ENCODE results near the gene RAB6B. TPM values are rescaled to one million over a fixed set of nuclear protein-coding genes. Genes with fewer than 3 reads are reported as not detected.
A peak's percentile ranks its signal among the peaks of the same experiment; 100 is the strongest.

Gene RAB6B
- total RNA-seq, 1 donor from 2014 or later: 2.2 TPM

DNA sequence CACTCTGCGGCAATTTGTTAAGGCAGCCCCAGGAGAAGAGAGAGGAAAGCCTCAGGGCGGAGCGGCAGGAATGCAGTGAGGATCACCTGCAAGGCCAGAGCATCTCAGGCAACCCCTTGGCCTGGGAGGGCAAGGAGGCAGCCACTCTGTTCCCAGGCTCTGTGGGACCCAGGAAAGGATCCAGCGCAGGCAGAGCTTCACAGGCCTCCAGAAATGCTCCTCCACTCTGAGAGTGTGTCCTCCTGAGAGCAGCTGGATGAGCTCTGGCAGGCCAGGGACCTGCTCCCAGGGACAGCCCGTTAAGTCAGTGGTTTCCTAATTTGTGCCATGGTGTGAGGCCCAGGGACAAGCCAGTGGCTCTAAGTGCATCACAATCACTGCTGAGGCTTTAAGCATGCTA lies 35.2 kb downstream of the RAB6B start:
- no peak for DNase-seq (ENCODE audit: low read depth in 2 of 2)

GRCh38 chr3:133859381-133860234 lies 36.1 kb downstream of the RAB6B start:
- no peak for DNase-seq (ENCODE audit: low read depth in 2 of 2)

- DNase-seq (ENCODE audit: low read depth in 2 of 2): no peak
Observed at GRCh38 chr3:133857767-133858166, 37.9 kb downstream of the RAB6B start.

- no peak for DNase-seq (ENCODE audit: low read depth in 2 of 2)
Observed at GRCh38 chr3:133856316-133856715, 39.4 kb downstream of the RAB6B start.

DNA sequence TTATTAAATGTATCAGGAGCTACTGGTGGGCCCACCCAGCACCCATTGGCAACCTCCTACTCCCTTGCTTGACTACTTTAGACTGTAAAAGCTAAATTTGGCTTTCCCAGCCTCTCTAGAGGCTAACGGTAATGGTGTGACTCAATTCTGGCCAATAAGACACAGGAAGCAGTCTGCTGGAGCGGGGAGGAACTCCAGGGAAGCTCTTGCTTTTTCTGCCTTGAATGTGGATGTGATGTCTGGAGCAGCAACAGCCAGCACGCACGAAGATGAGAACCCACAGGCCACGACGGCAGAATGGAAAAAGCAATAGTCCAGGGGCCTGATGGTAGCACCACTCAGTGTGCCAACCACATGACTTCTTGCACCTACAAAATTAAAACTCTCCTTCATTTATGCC lies 39.9 kb downstream of the RAB6B start:
- DNase-seq (ENCODE audit: low read depth in 2 of 2): peak in 1 of 2 donors; percentile 26

DNA sequence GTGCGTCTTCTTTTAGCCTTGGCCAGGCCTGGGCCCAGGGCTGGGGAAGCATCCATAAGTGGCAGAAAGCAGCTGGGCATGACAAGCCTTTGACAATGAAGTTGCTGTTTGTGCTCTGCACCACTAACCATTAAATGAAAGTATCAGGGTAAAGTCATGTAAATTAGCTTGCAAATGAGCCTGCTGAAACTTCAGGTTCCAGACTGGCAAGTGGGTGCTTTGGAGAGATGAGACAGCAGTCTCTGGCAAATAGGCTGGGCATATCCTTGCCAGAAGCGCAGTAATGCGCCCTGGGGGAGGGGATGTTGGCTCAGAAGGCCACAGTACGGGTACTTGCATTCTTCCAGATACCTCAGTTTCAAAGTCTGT lies 40.7 kb downstream of the RAB6B start:
- no peak for DNase-seq (ENCODE audit: low read depth in 2 of 2)

GRCh38 chr3:133854264-133855001 lies 41.2 kb downstream of the RAB6B start:
- DNase-seq (ENCODE audit: low read depth in 2 of 2): no peak

- DNase-seq (ENCODE audit: low read depth in 2 of 2): no peak
Observed at GRCh38 chr3:133853925-133854227, 41.8 kb downstream of the RAB6B start.

DNA sequence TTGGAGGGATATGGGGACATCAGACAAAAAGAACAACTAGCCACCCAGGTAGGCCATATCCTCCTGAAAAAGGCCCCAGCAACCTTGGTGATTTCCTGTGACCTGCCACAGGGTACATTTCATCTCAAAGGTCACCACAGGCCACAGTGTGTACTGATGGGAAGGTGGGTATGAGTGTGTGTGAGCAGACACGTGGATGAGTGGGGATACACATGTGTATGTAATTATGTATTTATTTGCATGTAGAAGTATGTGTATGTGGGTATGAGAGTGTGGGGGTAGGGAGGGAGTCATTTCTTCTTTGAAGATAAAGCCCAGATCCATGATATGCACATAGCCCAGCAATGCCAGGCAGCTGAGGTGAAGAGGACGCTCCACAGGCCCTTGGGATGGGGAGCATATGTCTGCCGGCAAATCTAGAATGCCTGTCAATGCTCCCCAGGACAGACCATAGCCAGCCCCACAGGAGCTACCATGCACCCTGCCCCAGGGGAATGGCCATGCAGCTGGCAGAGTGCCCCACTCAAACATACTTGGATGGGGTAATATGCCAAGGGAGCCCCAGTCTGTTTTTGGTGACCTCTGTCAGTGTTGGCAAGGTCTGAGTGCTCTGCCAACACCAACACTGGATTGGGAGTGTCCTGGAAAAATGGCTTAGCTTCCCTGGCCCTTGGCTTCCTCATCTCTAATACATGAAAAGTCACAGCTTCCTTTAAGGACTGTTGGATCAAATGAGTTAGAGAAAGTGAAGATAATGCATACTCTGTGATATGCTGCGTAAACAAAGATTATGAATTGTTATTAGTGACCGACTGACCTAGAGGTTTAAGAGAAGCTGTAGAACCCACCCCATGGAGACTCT lies 42.4 kb downstream of the RAB6B start:
- no peak for DNase-seq (ENCODE audit: low read depth in 2 of 2)

DNA sequence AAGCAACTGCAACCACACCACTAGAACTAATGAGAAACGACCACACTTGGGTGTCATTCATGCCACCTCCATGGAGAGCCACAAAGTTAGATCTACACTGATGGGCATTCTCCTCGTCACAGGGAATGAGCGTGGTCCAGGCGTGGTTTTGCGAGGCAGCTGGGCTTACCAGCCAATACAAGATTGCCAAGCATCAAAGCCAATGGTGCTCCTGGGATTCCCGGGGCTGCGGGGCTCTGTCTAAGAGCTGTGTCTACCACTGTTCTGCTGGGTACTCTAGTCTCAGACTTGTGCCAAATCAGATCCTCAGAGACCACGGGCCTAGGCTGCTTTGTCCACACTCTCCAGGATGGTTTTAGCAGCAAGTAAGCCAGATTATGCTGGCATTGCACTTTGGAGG lies 43.8 kb downstream of the RAB6B start:
- DNase-seq (ENCODE audit: low read depth in 2 of 2): no peak

GRCh38 chr3:133851266-133851906 lies 44.3 kb downstream of the RAB6B start:
- DNase-seq (ENCODE audit: low read depth in 2 of 2): no peak

DNA sequence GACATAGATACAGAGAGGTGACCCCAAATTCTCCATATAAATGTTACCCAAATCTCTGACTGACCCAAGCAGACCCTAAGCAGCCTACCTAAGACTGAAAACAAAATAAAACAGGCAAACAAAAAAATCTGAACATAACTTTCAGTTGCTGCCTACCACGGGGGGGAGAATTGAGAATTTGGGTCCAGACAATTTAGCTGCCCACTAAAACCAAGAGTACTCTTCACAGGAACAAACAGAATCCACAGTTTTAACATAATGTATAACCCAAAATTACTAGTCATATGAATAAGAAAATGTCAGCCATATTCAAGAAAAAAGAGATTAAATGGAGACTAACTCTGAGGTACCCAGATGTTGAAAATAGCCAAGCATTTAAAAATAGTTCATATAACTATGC lies 45.6 kb downstream of the RAB6B start:
- no peak for DNase-seq (ENCODE audit: low read depth in 2 of 2)

DNA sequence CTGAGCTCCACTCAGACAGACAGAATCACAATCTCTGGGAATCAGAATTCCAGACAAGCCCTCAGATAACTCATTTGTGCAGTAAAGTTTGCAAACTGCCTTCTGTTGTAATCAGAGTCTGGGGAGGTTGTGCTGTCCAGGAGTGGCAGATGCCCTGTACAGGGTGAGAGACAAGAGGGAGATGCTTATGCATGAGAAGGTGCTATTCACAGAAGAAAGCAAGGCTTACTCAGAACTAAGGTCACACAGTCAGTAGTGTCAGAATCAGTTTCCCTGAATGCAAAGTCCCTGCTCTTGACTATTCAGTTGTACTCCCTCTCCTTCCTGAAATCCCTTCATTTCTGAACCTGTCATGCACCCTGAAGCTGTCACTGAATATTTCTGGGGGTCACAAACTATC lies 46.3 kb downstream of the RAB6B start:
- no peak for DNase-seq (ENCODE audit: low read depth in 2 of 2)

- DNase-seq (ENCODE audit: low read depth in 2 of 2): no peak
Observed at GRCh38 chr3:133845127-133845526, 50.6 kb downstream of the RAB6B start.

GRCh38 chr3:133843634-133844033 lies 52.0 kb downstream of the RAB6B start:
- DNase-seq (ENCODE audit: low read depth in 2 of 2): peak in 1 of 2 donors; percentile 46

GRCh38 chr3:133842158-133842557 lies 53.5 kb downstream of the RAB6B start:
- DNase-seq (ENCODE audit: low read depth in 2 of 2): no peak

DNA sequence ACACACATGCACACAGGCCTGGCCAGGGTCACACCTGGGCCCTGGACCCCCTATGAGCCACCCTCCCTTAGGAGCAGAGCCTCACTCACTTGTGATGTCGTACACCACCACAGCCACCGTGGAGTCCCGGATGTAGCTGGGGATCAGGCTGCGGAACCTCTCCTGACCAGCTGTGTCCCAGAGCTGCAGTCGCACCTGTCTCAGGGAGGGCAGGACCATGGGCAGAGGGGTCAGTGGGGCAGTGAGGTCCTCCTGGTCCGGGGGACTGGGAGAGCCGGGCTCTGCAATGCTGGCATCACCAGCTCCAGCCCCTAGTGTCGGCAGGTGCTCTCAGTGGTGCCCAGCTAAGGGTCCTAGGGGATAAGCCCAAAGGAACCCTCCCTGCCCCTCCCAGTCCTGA lies 54.5 kb downstream of the RAB6B start:
- DNase-seq (ENCODE audit: low read depth in 2 of 2): no peak

DNA sequence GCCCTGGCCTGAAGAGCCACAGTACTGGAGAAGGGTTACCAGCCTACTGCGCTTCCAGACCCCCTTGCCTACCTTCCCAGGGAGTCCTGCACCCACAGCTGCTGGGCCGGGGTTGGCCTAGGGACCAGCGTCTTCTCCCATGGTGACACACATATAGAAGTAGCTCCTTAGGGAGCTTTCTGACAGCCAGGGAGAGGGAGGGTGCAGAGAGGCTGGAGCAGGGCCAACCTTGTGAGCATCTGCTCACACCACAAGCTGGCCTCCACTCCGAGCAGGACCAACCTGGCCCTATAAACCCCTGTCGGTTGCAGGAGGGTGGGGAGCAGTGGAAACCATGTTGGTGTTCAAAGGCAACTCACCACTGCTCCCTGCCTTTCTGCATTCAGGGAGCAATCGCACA lies 54.9 kb downstream of the RAB6B start:
- no peak for DNase-seq (ENCODE audit: low read depth in 2 of 2)

- DNase-seq (ENCODE audit: low read depth in 2 of 2): no peak
Observed at GRCh38 chr3:133840055-133840737, 55.5 kb downstream of the RAB6B start.

GRCh38 chr3:133838916-133839800 lies 56.5 kb downstream of the RAB6B start:
- DNase-seq (ENCODE audit: low read depth in 2 of 2): no peak
